Measurements from ENCODE around the gene NAGPA. TPM values are rescaled to one million over a fixed set of nuclear protein-coding genes. Genes with fewer than 3 reads are reported as not detected.

The NAGPA gene
- total and polyA plus RNA-seq, 2 of the 13 experiments (the other 11 are each of a cell fraction or from before 2014, with no cell fraction given) = 27.1 to 60.3 TPM

DNA sequence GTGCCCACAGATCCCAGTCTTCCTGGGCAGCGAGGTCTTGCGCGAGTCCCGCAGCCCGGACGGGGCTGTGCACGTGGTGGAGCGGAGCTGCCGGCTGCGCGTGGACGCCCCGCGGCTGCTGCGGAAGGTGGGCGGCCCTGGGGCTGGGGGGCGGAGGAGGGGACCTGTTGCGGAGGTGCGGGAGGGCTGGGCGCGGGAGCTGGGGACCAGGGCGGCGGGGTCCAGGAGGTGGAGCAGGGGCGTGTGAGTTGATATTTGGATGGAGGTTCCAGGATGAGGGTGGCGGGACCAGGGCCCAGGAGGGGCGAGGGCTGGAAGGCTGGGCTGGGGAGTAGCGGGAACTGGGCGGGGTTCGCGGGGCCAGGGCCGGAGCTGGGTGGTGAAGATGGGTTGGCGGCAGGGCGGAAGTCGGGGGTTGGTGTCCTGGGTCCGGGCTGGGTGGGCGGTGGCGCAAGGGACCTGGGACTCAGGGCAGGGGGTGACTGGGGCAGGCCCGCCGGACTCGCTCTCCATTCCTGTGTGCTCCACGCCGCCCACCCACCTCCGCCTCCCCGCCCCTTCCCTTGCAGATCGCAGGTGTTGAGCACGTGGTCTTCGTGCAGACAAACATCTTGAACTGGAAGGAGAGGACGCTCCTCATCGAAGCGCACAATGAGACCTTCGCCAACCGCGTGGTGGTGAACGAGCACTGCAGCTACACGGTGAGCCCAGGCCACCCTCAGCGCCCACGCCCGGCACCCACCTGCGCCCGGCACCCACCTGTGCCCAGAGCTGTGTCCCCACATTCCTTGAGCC lies 46.0 kb downstream of the NAGPA start (continued):
- TF ChIP-seq REXO4 (CRISPR knock-in tag; IDR thresholded peaks at IDR 0.05; ENCODE audit: borderline replicate concordance) (no peak), ETV5 (CRISPR knock-in tag; IDR thresholded peaks at IDR 0.05; ENCODE audit: borderline replicate concordance) (no peak), HOXD1 (CRISPR knock-in tag; IDR thresholded peaks at IDR 0.05) (no peak), SMAD9 (CRISPR knock-in tag; IDR thresholded peaks at IDR 0.05) (no peak), ZNF891 (CRISPR knock-in tag; IDR thresholded peaks at IDR 0.05) (peak; percentile 60; the same call in 1 of the 2 replicates), ZNF598 (CRISPR knock-in tag; IDR thresholded peaks at IDR 0.05; ENCODE audit: borderline replicate concordance) (no peak), ARNT2 (CRISPR knock-in tag; IDR thresholded peaks at IDR 0.05; ENCODE audit: low read depth) (0 out of 2 replicates have a peak, but pooled peaks have one; percentile 40), PAWR (CRISPR knock-in tag; IDR thresholded peaks at IDR 0.05; ENCODE audit: borderline replicate concordance) (no peak), ZFY (CRISPR knock-in tag; IDR thresholded peaks at IDR 0.05) (no peak), HNF4A (CRISPR knock-in tag; IDR thresholded peaks at IDR 0.05) (no peak), HDAC1 (CRISPR knock-in tag; IDR thresholded peaks at IDR 0.05) (peak; percentile 39; the same call in 1 of the 2 replicates), PHB2 (IDR thresholded peaks at IDR 0.05; ENCODE audit: partially characterized antibody) (no peak), TBX2 (CRISPR knock-in tag; IDR thresholded peaks at IDR 0.05; ENCODE audit: borderline replicate concordance) (0 out of 2 replicates have a peak, but pooled peaks have one; percentile 33), ATF7-NPFF (CRISPR knock-in tag; IDR thresholded peaks at IDR 0.05; ENCODE audit: low read depth) (peak; percentile 56; the same call in 1 of the 2 replicates), PLRG1 (conservative IDR thresholded peaks at IDR 0.05) (no peak), ZNF761 (CRISPR knock-in tag; conservative IDR thresholded peaks at IDR 0.05) (no peak), ZFP36 (IDR thresholded peaks at IDR 0.05; ENCODE audit: borderline replicate concordance, low read depth, low read length, partially characterized antibody) (no peak)
- TF ChIP-seq, protein P1, sequence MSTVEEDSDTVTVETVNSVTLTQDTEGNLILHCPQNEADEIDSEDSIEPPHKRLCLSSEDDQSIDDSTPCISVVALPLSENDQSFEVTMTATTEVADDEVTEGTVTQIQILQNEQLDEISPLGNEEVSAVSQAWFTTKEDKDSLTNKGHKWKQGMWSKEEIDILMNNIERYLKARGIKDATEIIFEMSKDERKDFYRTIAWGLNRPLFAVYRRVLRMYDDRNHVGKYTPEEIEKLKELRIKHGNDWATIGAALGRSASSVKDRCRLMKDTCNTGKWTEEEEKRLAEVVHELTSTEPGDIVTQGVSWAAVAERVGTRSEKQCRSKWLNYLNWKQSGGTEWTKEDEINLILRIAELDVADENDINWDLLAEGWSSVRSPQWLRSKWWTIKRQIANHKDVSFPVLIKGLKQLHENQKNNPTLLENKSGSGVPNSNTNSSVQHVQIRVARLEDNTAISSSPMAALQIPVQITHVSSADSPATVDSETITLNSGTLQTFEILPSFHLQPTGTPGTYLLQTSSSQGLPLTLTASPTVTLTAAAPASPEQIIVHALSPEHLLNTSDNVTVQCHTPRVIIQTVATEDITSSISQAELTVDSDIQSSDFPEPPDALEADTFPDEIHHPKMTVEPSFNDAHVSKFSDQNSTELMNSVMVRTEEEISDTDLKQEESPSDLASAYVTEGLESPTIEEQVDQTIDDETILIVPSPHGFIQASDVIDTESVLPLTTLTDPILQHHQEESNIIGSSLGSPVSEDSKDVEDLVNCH (CRISPR knock-in tag; IDR thresholded peaks at IDR 0.05) = no peak
- TF ChIP-seq, protein P2, sequence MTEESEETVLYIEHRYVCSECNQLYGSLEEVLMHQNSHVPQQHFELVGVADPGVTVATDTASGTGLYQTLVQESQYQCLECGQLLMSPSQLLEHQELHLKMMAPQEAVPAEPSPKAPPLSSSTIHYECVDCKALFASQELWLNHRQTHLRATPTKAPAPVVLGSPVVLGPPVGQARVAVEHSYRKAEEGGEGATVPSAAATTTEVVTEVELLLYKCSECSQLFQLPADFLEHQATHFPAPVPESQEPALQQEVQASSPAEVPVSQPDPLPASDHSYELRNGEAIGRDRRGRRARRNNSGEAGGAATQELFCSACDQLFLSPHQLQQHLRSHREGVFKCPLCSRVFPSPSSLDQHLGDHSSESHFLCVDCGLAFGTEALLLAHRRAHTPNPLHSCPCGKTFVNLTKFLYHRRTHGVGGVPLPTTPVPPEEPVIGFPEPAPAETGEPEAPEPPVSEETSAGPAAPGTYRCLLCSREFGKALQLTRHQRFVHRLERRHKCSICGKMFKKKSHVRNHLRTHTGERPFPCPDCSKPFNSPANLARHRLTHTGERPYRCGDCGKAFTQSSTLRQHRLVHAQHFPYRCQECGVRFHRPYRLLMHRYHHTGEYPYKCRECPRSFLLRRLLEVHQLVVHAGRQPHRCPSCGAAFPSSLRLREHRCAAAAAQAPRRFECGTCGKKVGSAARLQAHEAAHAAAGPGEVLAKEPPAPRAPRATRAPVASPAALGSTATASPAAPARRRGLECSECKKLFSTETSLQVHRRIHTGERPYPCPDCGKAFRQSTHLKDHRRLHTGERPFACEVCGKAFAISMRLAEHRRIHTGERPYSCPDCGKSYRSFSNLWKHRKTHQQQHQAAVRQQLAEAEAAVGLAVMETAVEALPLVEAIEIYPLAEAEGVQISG (CRISPR knock-in tag; IDR thresholded peaks at IDR 0.05) = 0 out of 2 replicates have a peak, but pooled peaks have one; percentile 14
- TF ChIP-seq, protein P3, sequence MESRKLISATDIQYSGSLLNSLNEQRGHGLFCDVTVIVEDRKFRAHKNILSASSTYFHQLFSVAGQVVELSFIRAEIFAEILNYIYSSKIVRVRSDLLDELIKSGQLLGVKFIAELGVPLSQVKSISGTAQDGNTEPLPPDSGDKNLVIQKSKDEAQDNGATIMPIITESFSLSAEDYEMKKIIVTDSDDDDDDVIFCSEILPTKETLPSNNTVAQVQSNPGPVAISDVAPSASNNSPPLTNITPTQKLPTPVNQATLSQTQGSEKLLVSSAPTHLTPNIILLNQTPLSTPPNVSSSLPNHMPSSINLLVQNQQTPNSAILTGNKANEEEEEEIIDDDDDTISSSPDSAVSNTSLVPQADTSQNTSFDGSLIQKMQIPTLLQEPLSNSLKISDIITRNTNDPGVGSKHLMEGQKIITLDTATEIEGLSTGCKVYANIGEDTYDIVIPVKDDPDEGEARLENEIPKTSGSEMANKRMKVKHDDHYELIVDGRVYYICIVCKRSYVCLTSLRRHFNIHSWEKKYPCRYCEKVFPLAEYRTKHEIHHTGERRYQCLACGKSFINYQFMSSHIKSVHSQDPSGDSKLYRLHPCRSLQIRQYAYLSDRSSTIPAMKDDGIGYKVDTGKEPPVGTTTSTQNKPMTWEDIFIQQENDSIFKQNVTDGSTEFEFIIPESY (CRISPR knock-in tag; IDR thresholded peaks at IDR 0.05) = no peak; the same call in 1 of the 2 replicates
- TF ChIP-seq, protein P4, sequence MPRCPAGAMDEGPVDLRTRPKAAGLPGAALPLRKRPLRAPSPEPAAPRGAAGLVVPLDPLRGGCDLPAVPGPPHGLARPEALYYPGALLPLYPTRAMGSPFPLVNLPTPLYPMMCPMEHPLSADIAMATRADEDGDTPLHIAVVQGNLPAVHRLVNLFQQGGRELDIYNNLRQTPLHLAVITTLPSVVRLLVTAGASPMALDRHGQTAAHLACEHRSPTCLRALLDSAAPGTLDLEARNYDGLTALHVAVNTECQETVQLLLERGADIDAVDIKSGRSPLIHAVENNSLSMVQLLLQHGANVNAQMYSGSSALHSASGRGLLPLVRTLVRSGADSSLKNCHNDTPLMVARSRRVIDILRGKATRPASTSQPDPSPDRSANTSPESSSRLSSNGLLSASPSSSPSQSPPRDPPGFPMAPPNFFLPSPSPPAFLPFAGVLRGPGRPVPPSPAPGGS (CRISPR knock-in tag; IDR thresholded peaks at IDR 0.05) = no peak

All from HepG2 (cell line).